ENCODE results near the gene ZNF793. TPM values are rescaled to one million over a fixed set of nuclear protein-coding genes. Genes with fewer than 3 reads are reported as not detected.

Gene ZNF793
- total RNA-seq (2022; extraction: Qiagen RNA extraction; ENCODE audit: low read depth), result 0.16 TPM in 1 of 5 replicates, not detected in the others

GRCh38 chr19:37506387-37507166 is at the start of gene ZNF793:
TSS of gene ZNF793 (plus strand) at chr19:37506939. CDS start at chr19:37523440, 16,501 bp downstream.

GRCh38 chr19:37466798-37467607 is 39.7 kb upstream of the ZNF793 start, which contains the start of gene ZNF569:
TSS of gene ZNF569 (minus strand) at chr19:37467444. CDS start at chr19:37444921, 22,523 bp downstream.

GRCh38 chr19:37468961-37469777 is 37.6 kb upstream of the ZNF793 start, which contains the start of gene ZNF570:
TSS of gene ZNF570 (plus strand) at chr19:37469356. CDS start at chr19:37470355, 999 bp downstream.

Other genes with a start within 250 kb of the ZNF793 start
- 1.6 to 3.7 TPM (median 3.3 TPM) in 5 replicates for gene ZNF527, start 135.8 kb upstream of the ZNF793 start, total RNA-seq (2022; extraction: Qiagen RNA extraction; ENCODE audit: low read depth)
- 4.0 to 5.9 TPM (median 4.4 TPM) in 5 replicates for gene ZNF569, start 39.5 kb upstream of the ZNF793 start, total RNA-seq (2022; extraction: Qiagen RNA extraction; ENCODE audit: low read depth)
- 2.9 to 4.5 TPM (median 3.2 TPM) in 5 replicates for gene ZNF570, start 37.6 kb upstream of the ZNF793 start, total RNA-seq (2022; extraction: Qiagen RNA extraction; ENCODE audit: low read depth)
- 0.76 to 2.0 TPM (median 0.99 TPM) in 5 replicates for gene ZNF571, start 87.9 kb downstream of the ZNF793 start, total RNA-seq (2022; extraction: Qiagen RNA extraction; ENCODE audit: low read depth)
- gene ZNF540, start 87.9 kb downstream of the ZNF793 start, total RNA-seq (2022; extraction: Qiagen RNA extraction; ENCODE audit: low read depth), result 0.14 TPM in 2 of 5 replicates, not detected in the others
- gene ZFP30, start 148.5 kb downstream of the ZNF793 start, total RNA-seq (2022; extraction: Qiagen RNA extraction; ENCODE audit: low read depth), result 6.3 to 9.3 TPM (median 8.0 TPM) in 5 replicates
- gene ZNF607, start 212.8 kb downstream of the ZNF793 start, total RNA-seq (2022; extraction: Qiagen RNA extraction; ENCODE audit: low read depth), result 3.9 to 6.6 TPM (median 5.1 TPM) in 5 replicates

All from A549 treated with ZK216348 at 1 μM for 4 hours (cell line).